ENCODE measurements around the gene CGAS.

- TF ChIP-seq, protein P1, sequence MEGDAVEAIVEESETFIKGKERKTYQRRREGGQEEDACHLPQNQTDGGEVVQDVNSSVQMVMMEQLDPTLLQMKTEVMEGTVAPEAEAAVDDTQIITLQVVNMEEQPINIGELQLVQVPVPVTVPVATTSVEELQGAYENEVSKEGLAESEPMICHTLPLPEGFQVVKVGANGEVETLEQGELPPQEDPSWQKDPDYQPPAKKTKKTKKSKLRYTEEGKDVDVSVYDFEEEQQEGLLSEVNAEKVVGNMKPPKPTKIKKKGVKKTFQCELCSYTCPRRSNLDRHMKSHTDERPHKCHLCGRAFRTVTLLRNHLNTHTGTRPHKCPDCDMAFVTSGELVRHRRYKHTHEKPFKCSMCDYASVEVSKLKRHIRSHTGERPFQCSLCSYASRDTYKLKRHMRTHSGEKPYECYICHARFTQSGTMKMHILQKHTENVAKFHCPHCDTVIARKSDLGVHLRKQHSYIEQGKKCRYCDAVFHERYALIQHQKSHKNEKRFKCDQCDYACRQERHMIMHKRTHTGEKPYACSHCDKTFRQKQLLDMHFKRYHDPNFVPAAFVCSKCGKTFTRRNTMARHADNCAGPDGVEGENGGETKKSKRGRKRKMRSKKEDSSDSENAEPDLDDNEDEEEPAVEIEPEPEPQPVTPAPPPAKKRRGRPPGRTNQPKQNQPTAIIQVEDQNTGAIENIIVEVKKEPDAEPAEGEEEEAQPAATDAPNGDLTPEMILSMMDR (IDR thresholded peaks at IDR 0.05; ENCODE audit: insufficient read depth, low read length): no peak
- TF ChIP-seq POLR2AphosphoS5 (IDR thresholded peaks at IDR 0.05; ENCODE audit: low read depth): no peak
- TF ChIP-seq GABPA (IDR thresholded peaks at IDR 0.05; ENCODE audit: low read depth): no peak
- TF ChIP-seq, protein P2, sequence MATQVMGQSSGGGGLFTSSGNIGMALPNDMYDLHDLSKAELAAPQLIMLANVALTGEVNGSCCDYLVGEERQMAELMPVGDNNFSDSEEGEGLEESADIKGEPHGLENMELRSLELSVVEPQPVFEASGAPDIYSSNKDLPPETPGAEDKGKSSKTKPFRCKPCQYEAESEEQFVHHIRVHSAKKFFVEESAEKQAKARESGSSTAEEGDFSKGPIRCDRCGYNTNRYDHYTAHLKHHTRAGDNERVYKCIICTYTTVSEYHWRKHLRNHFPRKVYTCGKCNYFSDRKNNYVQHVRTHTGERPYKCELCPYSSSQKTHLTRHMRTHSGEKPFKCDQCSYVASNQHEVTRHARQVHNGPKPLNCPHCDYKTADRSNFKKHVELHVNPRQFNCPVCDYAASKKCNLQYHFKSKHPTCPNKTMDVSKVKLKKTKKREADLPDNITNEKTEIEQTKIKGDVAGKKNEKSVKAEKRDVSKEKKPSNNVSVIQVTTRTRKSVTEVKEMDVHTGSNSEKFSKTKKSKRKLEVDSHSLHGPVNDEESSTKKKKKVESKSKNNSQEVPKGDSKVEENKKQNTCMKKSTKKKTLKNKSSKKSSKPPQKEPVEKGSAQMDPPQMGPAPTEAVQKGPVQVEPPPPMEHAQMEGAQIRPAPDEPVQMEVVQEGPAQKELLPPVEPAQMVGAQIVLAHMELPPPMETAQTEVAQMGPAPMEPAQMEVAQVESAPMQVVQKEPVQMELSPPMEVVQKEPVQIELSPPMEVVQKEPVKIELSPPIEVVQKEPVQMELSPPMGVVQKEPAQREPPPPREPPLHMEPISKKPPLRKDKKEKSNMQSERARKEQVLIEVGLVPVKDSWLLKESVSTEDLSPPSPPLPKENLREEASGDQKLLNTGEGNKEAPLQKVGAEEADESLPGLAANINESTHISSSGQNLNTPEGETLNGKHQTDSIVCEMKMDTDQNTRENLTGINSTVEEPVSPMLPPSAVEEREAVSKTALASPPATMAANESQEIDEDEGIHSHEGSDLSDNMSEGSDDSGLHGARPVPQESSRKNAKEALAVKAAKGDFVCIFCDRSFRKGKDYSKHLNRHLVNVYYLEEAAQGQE (IDR thresholded peaks at IDR 0.05; ENCODE audit: insufficient replicate concordance, low read depth): no peak
Measured at GRCh38 chr6:73375216-73375615, 76.9 kb downstream of the CGAS start.

All from HL-60 (cell line).